Neutrophil (primary cell): ENCODE data around the gene SLC2A4.

Source experiments
- H3K27ac ChIP-seq: fragments of 200-600 bp; sonication (generic); 2 replicates; pipeline ENCODE4 v1.5.1; 2016; ENCODE audit warnings: mild to moderate bottlenecking, moderate library complexity
- H3K27me3 ChIP-seq: fragments of 200-600 bp; sonication (generic); 2 replicates; pipeline ENCODE4 v1.6.0; 2016; ENCODE audit warnings: mild to moderate bottlenecking
- H3K36me3 ChIP-seq: fragments of 200-600 bp; sonication (generic); 2 replicates; pipeline ENCODE4 v1.5.1; 2017
- H3K4me1 ChIP-seq, 2 experiments: fragments of 200-600 bp in 1 of 2; sonication (generic) in 1 of 2; 1 replicate in 1 of 2; 2 replicates in 1 of 2; pipeline versions ENCODE4 v1.5.1 to v1.6.1; 2013 to 2016; ENCODE audit warnings: low read depth in 1 of 2, low read length in 1 of 2, mild to moderate bottlenecking in 1 of 2, moderate library complexity in 1 of 2; ENCODE audit not compliant: control insufficient read depth in 1 of 2, insufficient read depth in 1 of 2
- H3K4me3 ChIP-seq, 2 experiments: fragments of 200-600 bp in 1 of 2; sonication (generic) in 1 of 2; 1 replicate in 1 of 2; 2 replicates in 1 of 2; pipeline ENCODE4 v1.5.1; 2013 to 2016; ENCODE audit warnings: low read depth in 1 of 2, low read length in 1 of 2, mild to moderate bottlenecking in 1 of 2, moderate library complexity in 1 of 2
- H3K9me3 ChIP-seq: fragments of 200-600 bp; sonication (generic); 2 replicates; pipeline ENCODE4 v1.5.1; 2016
- TF ChIP-seq, protein P1 (sequence below): fragments of 200-600 bp; sonication (generic); IDR thresholded peaks from 2 replicates; pipeline ENCODE4 v1.5.1; 2016; ENCODE audit warnings: antibody characterized with exemption

The SLC2A4 gene

DNA sequence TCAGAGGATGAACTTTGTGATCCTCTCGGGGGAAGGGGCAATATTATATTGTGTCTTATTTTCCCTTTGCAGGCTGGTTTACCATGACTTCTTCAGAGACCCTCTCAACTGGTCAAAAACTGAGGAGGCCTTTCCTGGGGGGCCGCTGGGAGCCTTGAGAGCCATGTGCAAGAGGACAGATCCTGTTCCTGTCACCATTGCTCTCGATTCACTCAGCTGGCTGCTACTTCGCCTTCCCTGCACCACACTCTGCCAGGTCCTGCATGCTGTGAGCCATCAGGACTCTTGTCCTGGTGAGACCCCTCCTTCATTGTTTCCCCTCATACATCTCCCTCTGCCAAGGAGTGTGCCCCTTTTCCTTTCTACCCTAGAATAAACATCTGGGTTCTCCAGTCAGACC, 27.0 kb upstream of the SLC2A4 start:
- no peak overlapping the region for H3K4me3 ChIP-seq
- H3K4me1 ChIP-seq: peaks cover 24 to 26% of the 10 kb centered on the region in 2 experiments
- no peaks in the 10 kb centered on the region for H3K27me3 ChIP-seq
- TF ChIP-seq, protein P1, sequence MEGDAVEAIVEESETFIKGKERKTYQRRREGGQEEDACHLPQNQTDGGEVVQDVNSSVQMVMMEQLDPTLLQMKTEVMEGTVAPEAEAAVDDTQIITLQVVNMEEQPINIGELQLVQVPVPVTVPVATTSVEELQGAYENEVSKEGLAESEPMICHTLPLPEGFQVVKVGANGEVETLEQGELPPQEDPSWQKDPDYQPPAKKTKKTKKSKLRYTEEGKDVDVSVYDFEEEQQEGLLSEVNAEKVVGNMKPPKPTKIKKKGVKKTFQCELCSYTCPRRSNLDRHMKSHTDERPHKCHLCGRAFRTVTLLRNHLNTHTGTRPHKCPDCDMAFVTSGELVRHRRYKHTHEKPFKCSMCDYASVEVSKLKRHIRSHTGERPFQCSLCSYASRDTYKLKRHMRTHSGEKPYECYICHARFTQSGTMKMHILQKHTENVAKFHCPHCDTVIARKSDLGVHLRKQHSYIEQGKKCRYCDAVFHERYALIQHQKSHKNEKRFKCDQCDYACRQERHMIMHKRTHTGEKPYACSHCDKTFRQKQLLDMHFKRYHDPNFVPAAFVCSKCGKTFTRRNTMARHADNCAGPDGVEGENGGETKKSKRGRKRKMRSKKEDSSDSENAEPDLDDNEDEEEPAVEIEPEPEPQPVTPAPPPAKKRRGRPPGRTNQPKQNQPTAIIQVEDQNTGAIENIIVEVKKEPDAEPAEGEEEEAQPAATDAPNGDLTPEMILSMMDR: no peak
- peaks cover 22% of the 10 kb centered on the region for H3K36me3 ChIP-seq
- no peaks in the 10 kb centered on the region for H3K9me3 ChIP-seq
- H3K27ac ChIP-seq: no peak overlapping the region

DNA sequence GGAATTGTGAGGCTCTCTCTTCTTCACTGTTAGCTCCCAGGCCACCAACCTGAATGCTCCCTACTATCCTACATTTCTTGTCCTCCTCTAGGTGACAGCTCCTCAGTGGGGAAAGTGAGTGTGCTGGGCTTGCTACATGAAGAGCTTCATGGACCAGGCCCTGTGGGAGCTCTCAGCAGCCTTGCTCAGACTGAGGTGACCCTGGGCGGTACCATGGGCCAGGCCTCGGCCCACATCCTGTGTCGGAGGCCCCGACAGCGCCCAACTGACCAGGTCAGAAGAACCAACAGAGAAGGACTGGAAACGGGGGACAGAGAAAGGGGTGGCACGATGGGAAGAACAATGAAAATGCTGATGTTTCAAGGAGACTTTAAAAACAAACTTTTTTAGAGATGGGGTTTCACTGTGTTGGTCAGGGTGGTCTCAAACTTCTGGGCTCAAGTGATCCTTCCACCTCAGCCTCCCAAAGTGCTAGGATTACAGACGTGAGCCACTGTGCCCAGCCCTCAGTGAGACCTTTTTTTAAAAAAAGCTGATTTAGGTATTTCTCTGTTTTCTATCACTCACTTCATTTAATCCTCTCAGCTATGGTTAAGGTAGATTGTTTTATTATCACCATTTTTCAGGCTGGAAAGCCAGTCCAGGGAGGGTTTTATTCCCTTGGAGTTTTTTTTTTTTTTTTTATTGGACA, 24.6 kb upstream of the SLC2A4 start:
- Histone ChIP-seq H3K4me3 (no peak overlapping the region), H3K4me1 (peaks cover 21 to 22% of the 10 kb centered on the region in 2 experiments), H3K9me3 (no peaks in the 10 kb centered on the region), H3K27ac (no peak overlapping the region), H3K36me3 (peaks cover 22% of the 10 kb centered on the region), H3K27me3 (peaks cover 23% of the 10 kb centered on the region)
- TF ChIP-seq, protein P1: no peak

DNA sequence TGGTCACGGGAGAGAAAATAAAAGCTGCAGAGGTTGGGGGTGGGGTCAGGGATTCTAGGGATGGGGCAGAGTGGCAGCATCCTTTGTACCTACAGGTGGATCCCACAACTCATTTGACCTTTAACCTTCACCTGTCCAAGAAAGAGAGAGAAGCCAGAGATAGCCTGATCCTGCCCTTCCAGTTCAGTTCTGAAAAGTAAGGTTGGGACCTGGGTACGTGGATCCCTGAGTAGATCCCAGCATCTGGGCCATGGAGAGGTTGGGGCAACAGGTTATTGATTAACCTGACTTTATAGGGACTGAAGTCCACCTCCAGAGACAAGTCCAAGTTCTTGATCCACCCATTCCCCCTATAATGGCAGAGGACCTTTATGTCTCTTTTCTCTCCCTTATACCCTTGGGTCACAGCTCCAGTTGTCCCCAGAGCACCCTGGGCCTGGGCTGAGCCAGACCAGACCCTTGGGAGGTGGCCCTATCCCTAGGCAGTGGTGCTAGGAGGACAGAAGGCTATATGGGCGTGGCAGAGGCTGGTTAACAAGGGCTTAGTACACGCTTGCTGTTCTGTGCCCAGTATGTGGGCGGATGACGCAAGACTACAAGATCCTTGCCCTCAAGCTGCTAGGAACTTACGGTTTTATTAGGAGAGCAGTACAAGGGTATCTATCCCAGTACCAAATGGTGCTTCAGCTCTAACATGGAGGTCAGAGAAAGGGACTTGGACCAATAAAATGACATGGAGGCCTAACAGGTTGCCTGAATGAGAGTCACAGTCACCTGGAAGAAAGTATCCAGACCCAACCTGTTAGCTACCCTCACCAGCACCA, 22.6 kb upstream of the SLC2A4 start:
- Histone ChIP-seq H3K9me3 (no peaks in the 10 kb centered on the region), H3K27ac (no peak overlapping the region), H3K4me1 (peaks cover 27 to 31% of the 10 kb centered on the region in 2 experiments), H3K27me3 (peaks cover 43% of the 10 kb centered on the region), H3K36me3 (peaks cover 22% of the 10 kb centered on the region), H3K4me3 (no peak overlapping the region)
- TF ChIP-seq, protein P1: no peak

DNA sequence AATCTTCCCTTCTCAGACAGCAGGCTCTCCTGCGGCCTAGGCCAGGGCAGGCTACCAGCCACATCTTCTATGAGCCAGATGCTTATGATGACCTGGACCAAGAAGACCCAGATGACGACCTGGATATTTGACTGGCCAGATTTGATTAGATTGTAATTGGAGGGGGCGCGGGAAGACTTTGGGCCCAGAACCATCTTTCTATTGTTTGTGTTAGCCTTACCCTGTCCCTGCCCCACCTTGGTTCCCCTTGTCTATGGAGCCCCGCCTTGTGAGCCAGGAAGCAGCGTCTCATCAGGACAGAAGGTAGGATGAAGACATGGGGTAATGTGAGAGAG, 22.0 kb upstream of the SLC2A4 start:
- Histone ChIP-seq H3K4me3 (no peak overlapping the region), H3K27me3 (peaks cover 49% of the 10 kb centered on the region), H3K4me1 (peaks cover 27 to 31% of the 10 kb centered on the region in 2 experiments), H3K9me3 (no peaks in the 10 kb centered on the region), H3K27ac (no peak overlapping the region), H3K36me3 (peaks cover 22% of the 10 kb centered on the region)
- TF ChIP-seq, protein P1: no peak

DNA sequence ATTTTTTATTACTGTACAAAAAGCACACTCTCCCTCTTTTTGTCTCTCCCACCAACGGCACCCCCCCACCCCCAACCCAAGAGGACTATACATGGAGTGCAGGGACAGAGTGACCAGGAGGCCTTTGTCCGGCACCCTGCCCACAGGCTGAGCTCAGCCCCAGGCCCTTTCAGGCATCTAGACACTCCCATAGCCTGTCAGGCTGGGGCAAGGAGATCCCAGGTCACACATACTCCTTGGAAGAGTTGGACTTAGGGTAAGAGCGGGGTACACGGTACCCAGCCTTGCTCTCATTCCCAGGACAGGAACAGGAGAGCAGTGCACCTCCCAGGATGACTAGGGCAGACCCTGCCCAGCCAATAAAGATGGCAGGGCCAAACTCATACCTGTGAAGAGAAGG, 21.4 kb upstream of the SLC2A4 start:
- peaks cover 22% of the 10 kb centered on the region for H3K36me3 ChIP-seq
- H3K9me3 ChIP-seq: no peaks in the 10 kb centered on the region
- H3K27me3 ChIP-seq: peaks cover 55% of the 10 kb centered on the region
- H3K27ac ChIP-seq: no peak overlapping the region
- peaks cover 27 to 31% of the 10 kb centered on the region in 2 experiments for H3K4me1 ChIP-seq
- TF ChIP-seq, protein P1: no peak
- no peak overlapping the region for H3K4me3 ChIP-seq
